ENCODE results near the gene MINK1.
"Not testable (repeated sequence)": the region's sequence is repeated elsewhere in the genome, so short reads cannot be mapped to it uniquely, and the experiment has no call there.

GRCh38 chr17:4914551-4914950, 81.4 kb downstream of the MINK1 start:
- TF ChIP-seq, protein P1, sequence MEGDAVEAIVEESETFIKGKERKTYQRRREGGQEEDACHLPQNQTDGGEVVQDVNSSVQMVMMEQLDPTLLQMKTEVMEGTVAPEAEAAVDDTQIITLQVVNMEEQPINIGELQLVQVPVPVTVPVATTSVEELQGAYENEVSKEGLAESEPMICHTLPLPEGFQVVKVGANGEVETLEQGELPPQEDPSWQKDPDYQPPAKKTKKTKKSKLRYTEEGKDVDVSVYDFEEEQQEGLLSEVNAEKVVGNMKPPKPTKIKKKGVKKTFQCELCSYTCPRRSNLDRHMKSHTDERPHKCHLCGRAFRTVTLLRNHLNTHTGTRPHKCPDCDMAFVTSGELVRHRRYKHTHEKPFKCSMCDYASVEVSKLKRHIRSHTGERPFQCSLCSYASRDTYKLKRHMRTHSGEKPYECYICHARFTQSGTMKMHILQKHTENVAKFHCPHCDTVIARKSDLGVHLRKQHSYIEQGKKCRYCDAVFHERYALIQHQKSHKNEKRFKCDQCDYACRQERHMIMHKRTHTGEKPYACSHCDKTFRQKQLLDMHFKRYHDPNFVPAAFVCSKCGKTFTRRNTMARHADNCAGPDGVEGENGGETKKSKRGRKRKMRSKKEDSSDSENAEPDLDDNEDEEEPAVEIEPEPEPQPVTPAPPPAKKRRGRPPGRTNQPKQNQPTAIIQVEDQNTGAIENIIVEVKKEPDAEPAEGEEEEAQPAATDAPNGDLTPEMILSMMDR (IDR thresholded peaks at IDR 0.05): not testable (repeated sequence)
- not testable (repeated sequence) for TF ChIP-seq POLR2A (IDR thresholded peaks at IDR 0.05)

All from Peyer's patch (tissue), 4 donors.